A673 (cell line): ENCODE results near the gene CCDC141. TPM values are rescaled to one million over a fixed set of nuclear protein-coding genes. Genes with fewer than 3 reads are reported as not detected.
A peak's percentile ranks its signal among the peaks of the same experiment; 100 is the strongest.

Experiments used
- BruUV-seq: library from RNA; stranded (reverse); fragments of 400-500 nt; replicated peaks from 2 replicates; lab custom pipeline; 2021; lab: Mats Ljungman, UMichigan
- CTCF ChIA-PET: fragments of 300-600 bp; sonication (Branson Sonifier 250); formaldehyde crosslinking; loops from one replicate; lab custom pipeline; 2022; ENCODE audit warnings: antibody characterized with exemption; lab: Charles Lee
- POLR2A ChIA-PET: fragments of 300-600 bp; sonication (Branson Sonifier 250); formaldehyde crosslinking; loops from one replicate; lab custom pipeline; 2022; ENCODE audit warnings: antibody characterized with exemption; ENCODE audit not compliant: low non-redundant PET; lab: Charles Lee
- DNase-seq: peaks from one replicate; pipeline ENCODE4 v3.0.0-alpha.2; 2015; ENCODE audit warnings: low spot score
- H3K27ac ChIP-seq: fragments of 200-600 bp; sonication (generic); 2 replicates; pipeline ENCODE4 v1.5.1; 2016; ENCODE audit warnings: mixed run types, low read depth, mild to moderate bottlenecking, mixed read lengths, antibody characterized with exemption, low read length; ENCODE audit not compliant: poor library complexity, severe bottlenecking
- H3K27me3 ChIP-seq: fragments of 200-600 bp; sonication (generic); replicated peaks from 2 replicates; pipeline ENCODE4 v1.6.1; 2017; ENCODE audit warnings: mixed run types, low read depth, mild to moderate bottlenecking, mixed read lengths, antibody characterized with exemption, low read length; ENCODE audit not compliant: insufficient read depth, poor library complexity
- H3K36me3 ChIP-seq: fragments of 200-600 bp; sonication (generic); 2 replicates; pipeline ENCODE4 v1.6.1; 2016; ENCODE audit warnings: mixed run types, mild to moderate bottlenecking, mixed read lengths, antibody characterized with exemption, low read length; ENCODE audit not compliant: insufficient read depth, poor library complexity, severe bottlenecking
- H3K4me1 ChIP-seq: fragments of 200-600 bp; sonication (generic); 2 replicates; pipeline ENCODE4 v1.6.1; 2017; ENCODE audit warnings: mixed run types, mild to moderate bottlenecking, mixed read lengths, antibody characterized with exemption, low read length; ENCODE audit not compliant: insufficient read depth, poor library complexity, severe bottlenecking
- H3K4me3 ChIP-seq: fragments of 200-600 bp; sonication (generic); 2 replicates; pipeline ENCODE4 v1.5.1; 2016; ENCODE audit warnings: low read depth, mixed run types, mild to moderate bottlenecking, mixed read lengths, low read length; ENCODE audit not compliant: poor library complexity, severe bottlenecking
- H3K9me3 ChIP-seq: fragments of 200-600 bp; sonication (generic); 2 replicates; pipeline ENCODE4 v1.6.1; 2016; ENCODE audit warnings: mixed run types, low read depth, mild to moderate bottlenecking, mixed read lengths, antibody characterized with exemption, low read length; ENCODE audit not compliant: poor library complexity, severe bottlenecking
- EZH2 ChIP-seq: fragments of 200-600 bp; sonication (generic); IDR thresholded peaks from 2 replicates; pipeline ENCODE4 v1.6.1; 2017; ENCODE audit warnings: borderline replicate concordance, low read depth, mild to moderate bottlenecking, mixed read lengths, antibody characterized with exemption, low read length; ENCODE audit not compliant: poor library complexity, severe bottlenecking
- intact Hi-C: fragments of 100-400 bp; cut with micrococcal nuclease; formaldehyde crosslinking; loops from one replicate; pipeline ENCODE4 v1.10.0; 2022; ENCODE audit not compliant: unreplicated experiment
- total RNA-seq: library from RNA; stranded (reverse); gene quantifications from 2 replicates; pipeline ENCODE4 v1.2.3, GENCODE V29; 2021
- TF ChIP-seq, protein P1 (sequence below): fragments of 300-800, 200-600 bp; sonication (generic); conservative IDR thresholded peaks from 2 replicates; pipeline ENCODE4 v1.5.1; 2017; ENCODE audit warnings: low read depth, mild to moderate bottlenecking, antibody characterized with exemption, low read length, moderate library complexity, mixed read lengths

Gene CCDC141
- total RNA-seq, 1 experiment from 2014 or later = not detected

- POLR2A ChIA-PET = no interaction called here
- TF ChIP-seq, protein P1, sequence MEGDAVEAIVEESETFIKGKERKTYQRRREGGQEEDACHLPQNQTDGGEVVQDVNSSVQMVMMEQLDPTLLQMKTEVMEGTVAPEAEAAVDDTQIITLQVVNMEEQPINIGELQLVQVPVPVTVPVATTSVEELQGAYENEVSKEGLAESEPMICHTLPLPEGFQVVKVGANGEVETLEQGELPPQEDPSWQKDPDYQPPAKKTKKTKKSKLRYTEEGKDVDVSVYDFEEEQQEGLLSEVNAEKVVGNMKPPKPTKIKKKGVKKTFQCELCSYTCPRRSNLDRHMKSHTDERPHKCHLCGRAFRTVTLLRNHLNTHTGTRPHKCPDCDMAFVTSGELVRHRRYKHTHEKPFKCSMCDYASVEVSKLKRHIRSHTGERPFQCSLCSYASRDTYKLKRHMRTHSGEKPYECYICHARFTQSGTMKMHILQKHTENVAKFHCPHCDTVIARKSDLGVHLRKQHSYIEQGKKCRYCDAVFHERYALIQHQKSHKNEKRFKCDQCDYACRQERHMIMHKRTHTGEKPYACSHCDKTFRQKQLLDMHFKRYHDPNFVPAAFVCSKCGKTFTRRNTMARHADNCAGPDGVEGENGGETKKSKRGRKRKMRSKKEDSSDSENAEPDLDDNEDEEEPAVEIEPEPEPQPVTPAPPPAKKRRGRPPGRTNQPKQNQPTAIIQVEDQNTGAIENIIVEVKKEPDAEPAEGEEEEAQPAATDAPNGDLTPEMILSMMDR = no peak
- no peak for TF ChIP-seq EZH2
- Histone ChIP-seq H3K9me3 (no peaks in the 10 kb centered on the region), H3K27ac (no peak overlapping the region), H3K27me3 (peaks cover 4% of the 10 kb centered on the region), H3K36me3 (no peaks in the 10 kb centered on the region), H3K4me1 (no peaks in the 10 kb centered on the region), H3K4me3 (no peak overlapping the region)
- intact Hi-C loops = loop anchor here (2.0 kb wide), 1 partner anchor 224 kb away; no protein-coding TSS in a partner anchor
- BruUV-seq = no TSS peak
- CTCF ChIA-PET = no interaction called here
- DNase-seq = no peak
Measured at GRCh38 chr2:179021258-179021657, 28.7 kb downstream of the CCDC141 start.

GRCh38 chr2:179020156-179020750 lies 29.7 kb downstream of the CCDC141 start:
- CTCF ChIA-PET = no interaction called here

GRCh38 chr2:179019260-179019659 lies 30.7 kb downstream of the CCDC141 start:
- ChIA-PET POLR2A (no interaction called here), CTCF (no interaction called here)
- H3K4me1 ChIP-seq = no peaks in the 10 kb centered on the region
- BruUV-seq = no TSS peak
- no peaks in the 10 kb centered on the region for H3K9me3 ChIP-seq
- DNase-seq = no peak
- H3K27me3 ChIP-seq = peaks cover 4% of the 10 kb centered on the region
- intact Hi-C loops = loop anchor here (2.0 kb wide), 1 partner anchor 256 kb away; no protein-coding TSS in a partner anchor
- no peaks in the 10 kb centered on the region for H3K36me3 ChIP-seq
- no peak overlapping the region for H3K4me3 ChIP-seq
- TF ChIP-seq EZH2 = no peak
- TF ChIP-seq, protein P1 = no peak
- H3K27ac ChIP-seq = no peak overlapping the region

More at GRCh38 chr2:179020156-179020750, 29.7 kb downstream of the CCDC141 start:
- Histone ChIP-seq H3K27ac (no peak overlapping the region), H3K4me3 (no peak overlapping the region), H3K9me3 (no peaks in the 10 kb centered on the region), H3K36me3 (no peaks in the 10 kb centered on the region), H3K27me3 (peaks cover 4% of the 10 kb centered on the region), H3K4me1 (no peaks in the 10 kb centered on the region)
- peak; percentile 30 for DNase-seq
- BruUV-seq = no TSS peak
- POLR2A ChIA-PET = no interaction called here
- TF ChIP-seq, protein P1 = peak; percentile 70
- no peak for TF ChIP-seq EZH2
- intact Hi-C loops = loop anchor here (1.0 to 2.0 kb wide), 2 partner anchors 129 to 223 kb away; no protein-coding TSS in a partner anchor
